SIG-M5 treated with dmso at 0.1 percent for 504 hours (cell line): Measurements from ENCODE around the gene HDAC2.
"Not testable (repeated sequence)": the region's sequence is repeated elsewhere in the genome, so short reads cannot be mapped to it uniquely, and the experiment has no call there.

Experiments
- DNase-seq: peaks from one replicate; lab custom pipeline; 2025; ENCODE audit not compliant: unreplicated experiment; lab: John Stamatoyannopoulos, UW

The HDAC2 gene

GRCh38 chr6:113976806-113977205 is 5.9 kb upstream of the HDAC2 start:
- DNase-seq = no peak

- no peak for DNase-seq
Measured at GRCh38 chr6:113971741-113972140, 793 bp upstream of the HDAC2 start.

GRCh38 chr6:113969888-113970804 is 802 bp downstream of the HDAC2 start:
- peak; percentile 58 for DNase-seq

GRCh38 chr6:113968472-113968871 is 2.5 kb downstream of the HDAC2 start:
- DNase-seq = no peak

- no peak for DNase-seq
Measured at GRCh38 chr6:113967777-113968176, 3.2 kb downstream of the HDAC2 start.

GRCh38 chr6:113960795-113961194 is 10.2 kb downstream of the HDAC2 start:
- DNase-seq = no peak

- no peak for DNase-seq
Measured at GRCh38 chr6:113959235-113959634, 11.7 kb downstream of the HDAC2 start.

- DNase-seq = no peak
Measured at GRCh38 chr6:113954653-113955052, 16.3 kb downstream of the HDAC2 start.

GRCh38 chr6:113953346-113953745 is 17.6 kb downstream of the HDAC2 start:
- no peak for DNase-seq

GRCh38 chr6:113949499-113949898 is 21.4 kb downstream of the HDAC2 start:
- DNase-seq = no peak

- no peak for DNase-seq
Measured at GRCh38 chr6:113944701-113945100, 26.2 kb downstream of the HDAC2 start.

GRCh38 chr6:113939825-113940224 is 31.1 kb downstream of the HDAC2 start:
- DNase-seq = no peak

GRCh38 chr6:113936093-113936934 is 34.6 kb downstream of the HDAC2 start:
- DNase-seq = peak; percentile 63

- no peak for DNase-seq
Measured at GRCh38 chr6:113934101-113934500, 36.8 kb downstream of the HDAC2 start.

- DNase-seq = not testable (repeated sequence)
Measured at GRCh38 chr6:113931907-113932306, 39.0 kb downstream of the HDAC2 start.

- DNase-seq = no peak
Measured at GRCh38 chr6:113930183-113930582, 40.8 kb downstream of the HDAC2 start.

- no peak for DNase-seq
Measured at GRCh38 chr6:113927001-113927400, 43.9 kb downstream of the HDAC2 start.

GRCh38 chr6:113925378-113925777 is 45.6 kb downstream of the HDAC2 start:
- no peak for DNase-seq

- DNase-seq = no peak
Measured at GRCh38 chr6:113924312-113924723, 46.6 kb downstream of the HDAC2 start.

- DNase-seq = no peak
Measured at GRCh38 chr6:113923526-113923925, 47.4 kb downstream of the HDAC2 start.

GRCh38 chr6:113921299-113921904 is 49.5 kb downstream of the HDAC2 start:
- DNase-seq = no peak
